GM21360 (cell line): ENCODE data around the gene SLC9A9.

ENCODE experiments used
- ATAC-seq: cut with Tn5 transposase; IDR thresholded peaks from one replicate; pipeline ENCODE4 v1.9.1; 2021; ENCODE audit warnings: mild to moderate bottlenecking, moderate library complexity; ENCODE audit not compliant: unreplicated experiment

The SLC9A9 gene

DNA sequence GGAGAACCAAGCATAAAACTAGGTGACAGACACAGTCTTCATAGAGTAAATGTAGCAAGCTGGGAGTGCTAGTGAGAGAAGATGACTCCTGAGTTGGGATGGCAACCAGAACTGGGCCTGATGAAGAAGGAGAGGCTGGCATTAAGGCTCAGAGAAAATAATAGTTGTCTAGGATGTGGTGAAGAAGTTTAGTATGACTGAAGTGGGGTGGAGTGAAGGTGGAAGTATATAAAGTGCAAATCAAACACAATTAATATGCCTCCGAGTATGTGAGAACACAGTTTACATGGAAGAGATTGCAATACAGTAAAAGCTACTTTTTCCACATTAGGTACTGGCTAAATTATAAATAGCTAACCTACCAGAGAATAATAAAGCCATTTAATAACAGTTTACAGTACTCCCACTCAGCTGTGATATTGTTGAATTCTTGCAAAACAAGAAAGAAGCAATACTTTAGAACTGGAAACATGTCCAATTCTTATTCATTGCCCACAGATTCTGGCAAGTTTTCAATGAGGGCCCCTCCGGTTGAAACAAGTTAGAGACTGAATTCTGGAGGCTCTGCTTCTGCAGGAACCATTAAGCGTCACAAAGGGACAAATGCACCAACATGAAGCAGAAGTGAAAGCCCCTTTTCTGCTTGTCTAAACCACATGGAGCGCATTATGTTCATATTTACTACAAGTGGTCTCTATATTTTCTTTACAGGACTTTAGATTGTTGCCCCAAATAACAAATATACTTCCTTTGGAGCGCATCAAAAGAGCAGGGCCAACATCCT is 243.7 kb downstream of the SLC9A9 start:
- peak; percentile 77 for ATAC-seq

DNA sequence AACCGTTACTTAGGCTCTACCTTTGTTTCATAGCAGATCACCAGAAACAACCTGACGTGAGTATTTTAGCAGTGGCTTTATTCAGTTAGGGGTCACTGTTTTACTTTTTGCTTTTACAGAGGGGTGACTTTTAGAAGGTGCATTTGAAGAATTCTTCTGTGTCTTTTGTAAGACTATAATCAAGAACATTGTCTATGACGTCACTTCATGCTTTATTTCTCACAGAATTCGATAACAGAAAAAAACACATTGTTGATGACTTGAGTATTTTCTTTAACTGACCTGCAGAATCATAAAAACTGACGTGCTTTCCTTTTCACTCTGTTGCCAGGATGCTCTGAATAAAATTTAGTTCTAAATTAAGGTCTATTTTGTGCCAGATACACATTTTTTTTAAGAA is 244.5 kb downstream of the SLC9A9 start:
- ATAC-seq: no peak

DNA sequence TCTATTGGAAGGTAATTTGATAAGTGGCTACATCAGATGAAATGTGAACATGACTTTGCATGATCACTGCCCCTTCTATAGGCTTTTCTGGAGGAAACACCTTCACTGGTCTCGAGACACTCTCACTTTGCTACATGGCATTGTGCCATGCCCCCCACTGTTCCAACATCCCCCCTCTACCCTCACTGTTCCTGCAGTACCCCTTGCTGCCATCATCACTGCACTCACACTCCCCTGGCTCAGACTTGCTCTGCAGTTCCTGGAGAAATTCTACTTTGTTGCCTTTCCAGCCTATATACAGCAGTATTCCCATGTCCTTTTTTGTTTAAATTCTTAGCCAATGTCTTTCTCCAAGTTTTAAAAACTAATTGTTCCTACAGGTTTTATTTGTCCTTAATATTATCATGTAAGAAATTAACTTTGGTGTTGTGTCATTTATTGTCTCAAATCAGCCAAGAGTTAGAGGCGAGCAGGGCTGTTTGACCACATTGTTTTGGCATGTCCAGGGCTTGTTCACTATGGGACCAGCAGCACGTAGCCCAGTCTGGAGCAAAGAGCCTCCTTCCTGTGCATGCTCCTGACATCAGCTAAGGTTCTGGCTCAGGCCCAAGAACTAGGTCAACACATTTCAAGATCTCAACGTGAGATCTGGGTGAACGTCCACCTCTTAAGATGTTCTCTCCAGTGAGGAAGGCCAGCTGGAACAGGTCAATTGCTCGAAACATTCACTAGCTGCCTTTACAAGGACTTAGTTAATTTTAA is 246.4 kb downstream of the SLC9A9 start:
- ATAC-seq: no peak

DNA sequence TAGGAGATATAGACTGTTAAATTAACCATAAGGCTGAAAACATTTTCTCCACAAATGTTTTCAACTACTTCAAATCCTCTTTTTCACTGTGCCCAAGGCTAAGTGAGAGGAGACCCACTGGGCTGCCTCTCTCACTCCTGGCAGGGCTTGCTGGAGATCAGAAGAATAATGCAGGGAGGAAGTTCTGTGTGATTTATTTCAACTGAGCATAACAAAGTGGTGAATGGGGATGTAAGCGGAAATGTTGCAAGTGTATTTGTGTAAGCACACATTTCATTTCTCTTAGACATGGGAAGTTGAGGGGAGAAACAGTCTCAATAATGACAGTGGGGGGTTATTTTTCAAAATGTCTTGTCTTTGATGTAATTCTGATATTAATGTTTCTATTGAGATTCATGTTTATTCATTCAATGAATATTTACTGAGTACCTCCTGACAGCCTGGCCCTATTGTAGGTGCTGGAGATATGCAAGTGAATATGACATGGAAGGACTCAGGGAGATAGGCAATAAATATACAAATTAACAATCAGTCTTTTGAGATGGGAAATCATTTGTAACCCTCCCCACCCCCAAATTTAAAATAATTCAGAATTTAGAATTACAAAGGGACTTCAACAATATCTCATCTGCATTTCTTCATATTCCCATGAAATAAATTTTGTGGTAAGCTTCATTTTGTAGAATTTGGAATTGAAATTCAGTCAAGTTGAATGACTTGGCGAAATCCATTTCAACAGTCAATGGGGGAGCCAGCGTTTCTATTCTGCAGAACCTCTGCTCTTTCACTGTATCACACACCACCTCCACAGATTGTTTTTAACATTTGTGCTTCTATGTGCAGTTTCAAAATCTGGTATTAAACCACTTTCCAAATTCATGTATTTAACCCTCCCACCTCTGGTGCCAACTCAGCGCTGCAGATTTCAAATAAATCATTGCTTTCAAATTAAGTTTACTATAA is 247.2 kb downstream of the SLC9A9 start:
- no peak for ATAC-seq

DNA sequence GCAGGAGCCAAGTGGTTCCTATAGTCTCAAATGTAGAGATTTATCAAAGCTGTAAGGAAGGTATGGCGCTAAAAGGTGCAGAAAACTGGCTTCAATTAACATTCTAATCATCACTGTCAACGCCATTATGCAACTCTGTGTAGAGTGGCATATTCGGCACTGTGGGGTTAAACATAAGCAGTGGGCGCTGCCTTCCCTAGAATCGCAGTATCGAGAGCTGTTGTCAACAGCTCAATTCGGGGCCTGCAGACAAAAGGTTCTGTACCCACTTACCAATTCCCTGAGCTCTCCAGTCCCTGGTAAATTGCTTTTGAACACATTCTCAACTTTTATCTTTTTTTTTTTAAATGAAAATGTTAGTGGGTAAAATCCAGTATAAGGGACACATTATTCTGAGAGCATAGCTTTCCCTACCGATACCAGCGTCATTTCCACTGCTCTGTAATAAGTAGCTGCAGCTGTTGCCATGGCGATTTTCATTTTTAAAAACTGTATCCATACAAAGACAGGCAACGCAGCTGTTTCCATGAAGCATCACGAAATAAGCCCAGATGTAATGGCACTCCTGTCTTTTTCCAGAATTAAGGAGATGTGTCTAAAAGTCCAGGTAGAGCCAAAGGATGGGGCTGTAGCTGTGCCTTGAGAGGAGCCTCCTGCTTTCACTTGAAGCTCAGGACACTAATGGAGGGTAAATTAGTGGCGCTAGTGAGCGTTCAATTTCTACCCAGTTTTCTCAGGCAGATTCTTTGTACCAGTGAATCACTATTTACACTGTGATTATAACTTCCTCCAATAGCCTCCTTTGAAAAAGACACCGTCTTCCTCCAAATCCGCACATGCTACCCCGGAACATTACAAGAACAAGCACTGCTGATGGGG is 250.3 kb downstream of the SLC9A9 start:
- ATAC-seq: no peak

DNA sequence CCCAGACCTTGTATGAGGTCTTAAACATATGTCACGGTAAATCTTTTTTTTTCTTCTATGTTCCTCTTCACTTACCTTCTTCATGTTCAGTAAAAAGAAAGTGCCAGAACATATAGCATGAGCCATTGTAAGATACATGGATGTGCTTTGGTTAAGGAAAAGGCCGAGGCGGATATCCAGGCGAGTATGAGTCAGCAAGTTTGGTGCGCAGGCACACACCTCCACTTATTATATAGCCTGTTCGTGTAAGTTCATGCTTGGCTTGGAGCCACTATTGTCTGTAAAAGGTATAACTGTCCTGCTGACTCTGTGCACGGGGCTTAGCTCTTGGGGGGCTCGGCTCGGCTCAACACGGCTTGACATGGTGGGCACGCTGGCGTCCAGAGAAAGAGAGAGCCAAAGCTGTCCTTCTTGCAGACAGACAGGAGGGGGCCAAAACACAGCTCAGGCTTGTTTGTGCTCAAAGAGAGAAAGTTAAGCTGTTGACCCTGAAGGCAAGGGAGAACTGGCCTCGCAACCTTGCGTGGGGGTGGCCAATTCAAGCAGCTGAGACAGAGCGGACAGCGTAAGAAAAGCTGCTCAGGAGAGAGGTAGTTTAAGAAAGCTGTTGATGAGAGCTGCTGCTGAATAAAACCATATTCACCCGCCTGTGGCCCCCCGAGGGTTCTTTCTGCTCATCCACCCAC is 251.2 kb downstream of the SLC9A9 start:
- ATAC-seq: no peak

DNA sequence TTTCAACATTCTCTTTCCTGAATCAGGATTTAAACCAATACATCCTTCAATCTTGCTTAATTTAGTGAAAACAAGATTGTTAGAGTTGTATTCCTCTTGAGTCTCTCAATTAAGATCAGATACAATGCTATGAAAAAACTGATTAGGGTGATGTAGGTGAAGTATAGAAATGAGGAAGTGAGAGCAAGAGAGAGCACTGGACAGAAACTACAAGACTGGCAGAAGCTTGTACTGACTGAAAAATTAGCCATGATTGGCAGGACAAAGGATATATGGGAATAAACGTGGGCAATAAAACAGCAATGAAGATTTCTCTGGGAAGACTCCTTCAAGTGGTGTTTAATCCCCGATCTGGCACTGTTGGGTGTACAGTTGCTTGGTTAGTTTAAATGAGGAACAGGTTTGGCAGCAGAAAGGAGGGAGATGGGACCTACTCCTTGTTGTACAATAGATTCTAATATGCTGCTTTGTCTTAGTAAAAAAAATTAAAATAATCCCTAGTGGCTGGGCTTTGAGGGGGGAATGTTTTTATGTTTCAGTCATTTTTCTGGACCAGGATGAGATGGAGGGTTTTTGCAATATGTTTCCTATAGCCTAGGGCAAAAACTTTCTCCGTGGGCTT is 252.7 kb downstream of the SLC9A9 start:
- ATAC-seq: peak; percentile 98

DNA sequence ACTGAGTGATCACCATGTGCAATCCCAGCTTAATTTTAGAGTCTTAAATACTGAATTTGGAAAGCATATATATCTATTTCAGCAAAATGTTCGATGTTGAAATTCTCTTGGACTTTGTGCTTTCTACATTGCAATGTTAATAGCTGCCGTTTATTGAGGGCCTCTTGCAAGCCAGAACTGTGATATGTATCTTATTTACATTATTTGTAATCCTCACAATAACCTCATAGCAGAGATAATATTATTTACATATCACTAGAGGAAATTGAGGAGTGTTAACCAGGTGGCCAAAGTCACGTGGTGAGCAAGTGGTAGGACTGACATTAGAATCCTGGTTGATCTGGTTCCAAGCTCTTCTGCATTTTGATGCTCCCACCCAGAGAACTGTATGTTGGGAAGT is 254.1 kb downstream of the SLC9A9 start:
- no peak for ATAC-seq

DNA sequence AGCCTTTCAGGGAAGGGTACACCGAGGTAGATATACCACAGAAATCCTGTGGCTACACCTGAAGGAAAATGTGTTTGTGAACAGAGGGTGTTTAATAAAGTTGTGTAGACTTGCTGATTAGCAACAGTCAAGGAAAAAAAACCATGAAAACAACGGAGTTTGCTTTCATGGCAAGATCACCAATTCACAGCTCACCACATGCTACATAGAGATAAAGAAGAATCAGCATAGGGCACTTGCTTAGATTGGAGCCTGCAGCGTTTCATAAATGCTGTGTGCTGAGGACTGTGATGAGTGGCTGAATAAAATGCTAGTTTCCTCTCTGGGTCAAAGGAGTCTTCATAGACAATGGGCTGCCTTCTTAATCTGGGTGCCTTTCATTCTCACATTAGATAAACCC is 257.6 kb downstream of the SLC9A9 start:
- ATAC-seq: no peak

DNA sequence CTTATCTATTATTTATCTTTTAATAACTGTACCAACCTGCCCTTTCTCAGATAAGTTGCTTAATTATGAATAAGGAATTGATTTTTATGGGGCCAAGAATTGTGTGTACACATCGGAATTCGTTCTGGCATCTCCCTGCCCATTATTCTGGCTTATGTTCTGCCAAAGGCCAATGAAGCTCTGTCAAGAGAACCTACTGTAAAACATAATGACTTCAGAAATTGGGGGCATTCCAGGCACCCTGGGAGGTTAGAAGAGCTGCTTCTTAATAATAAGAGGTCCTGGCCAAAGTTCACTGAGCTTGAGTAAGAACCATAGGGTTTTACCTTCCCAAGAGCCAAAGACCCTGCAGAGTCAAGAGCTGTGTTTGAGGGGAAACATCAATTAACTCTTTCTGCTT is 261.7 kb downstream of the SLC9A9 start:
- ATAC-seq: no peak

DNA sequence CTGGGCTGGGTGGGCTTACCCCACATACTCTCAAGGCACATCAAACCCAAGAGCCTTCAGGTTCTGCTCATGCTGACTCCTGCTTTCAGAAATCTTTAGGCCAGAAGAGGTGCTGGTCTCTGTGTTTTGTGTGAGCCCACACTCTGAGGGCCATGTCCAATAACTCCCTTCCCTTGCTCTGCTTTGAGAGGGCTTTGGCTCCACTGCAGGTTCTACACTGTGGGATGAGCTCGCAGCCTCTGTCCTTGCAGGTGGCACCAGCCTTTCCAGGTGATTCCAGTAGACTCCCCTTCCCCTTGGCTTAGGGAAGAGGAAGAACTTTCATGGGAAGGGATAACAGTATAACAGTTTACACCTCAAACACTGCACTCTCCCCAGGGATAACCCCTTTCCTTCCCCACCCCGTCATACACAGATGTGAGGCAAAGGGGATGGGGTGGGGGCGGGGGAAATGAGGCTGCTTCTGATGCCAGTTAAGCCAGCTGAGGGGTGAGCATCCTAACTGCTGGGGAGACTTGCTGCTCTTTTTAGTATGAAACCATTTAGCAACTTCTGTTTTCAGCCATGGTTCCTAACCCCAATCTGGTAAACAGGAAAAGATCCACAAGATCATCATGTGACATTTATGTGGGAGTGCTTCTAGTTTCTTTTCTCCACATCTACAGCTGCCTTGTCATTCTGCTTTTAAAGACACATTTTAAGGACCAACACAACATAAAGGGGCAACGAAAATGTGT is 262.4 kb downstream of the SLC9A9 start:
- ATAC-seq: no peak

DNA sequence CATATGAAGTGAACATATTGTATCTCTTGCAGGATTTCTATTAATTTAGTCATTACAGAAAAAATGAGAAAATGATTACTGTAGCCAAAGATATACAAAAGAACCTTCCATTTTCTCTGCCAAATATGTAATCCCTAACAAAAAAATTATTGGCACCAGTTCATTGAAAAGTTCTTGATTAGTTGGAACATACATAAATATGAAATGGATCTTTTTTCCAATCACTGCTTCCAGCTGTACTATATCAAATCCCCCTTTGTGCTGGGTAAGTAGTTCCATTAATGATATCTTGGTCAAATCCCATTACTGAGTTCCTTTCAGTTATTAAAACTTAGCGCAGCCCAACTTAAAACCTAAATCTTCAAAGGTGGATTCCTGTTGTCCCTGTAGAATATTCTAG is 263.8 kb downstream of the SLC9A9 start:
- no peak for ATAC-seq

DNA sequence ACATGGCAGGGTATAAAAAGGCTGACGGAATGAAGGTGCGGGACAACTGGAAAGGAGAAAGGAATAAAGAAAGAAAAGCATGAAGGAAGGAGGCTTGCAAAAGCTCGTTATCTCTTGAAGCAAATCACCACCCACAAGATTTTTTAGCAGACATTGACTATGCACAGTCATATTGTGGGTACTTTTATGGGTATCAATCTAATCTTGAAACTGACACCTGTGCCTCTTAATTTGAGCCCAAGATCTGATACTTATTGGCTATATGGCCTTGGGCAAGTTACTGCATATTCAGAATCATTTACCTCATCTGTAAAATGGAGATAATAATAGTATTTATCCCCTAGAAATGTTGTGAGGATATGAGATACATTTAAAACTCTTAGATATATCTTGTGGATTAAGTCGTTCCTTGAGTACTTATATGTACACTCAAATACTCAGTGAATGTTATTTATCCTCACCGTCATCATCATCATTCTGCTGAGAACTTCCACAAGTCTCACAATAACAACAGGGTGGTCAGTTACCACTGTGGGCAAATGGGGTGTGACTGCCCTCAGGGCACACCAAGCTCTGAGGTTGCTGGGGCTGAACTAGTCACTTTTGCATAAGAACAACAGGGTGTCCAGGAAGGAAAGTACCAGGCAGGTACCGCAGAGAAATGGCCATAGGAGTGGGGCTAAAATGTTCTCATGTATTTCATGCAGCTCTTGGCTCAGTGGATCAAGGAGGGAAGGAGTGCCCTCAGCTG is 266.1 kb downstream of the SLC9A9 start:
- ATAC-seq: no peak

DNA sequence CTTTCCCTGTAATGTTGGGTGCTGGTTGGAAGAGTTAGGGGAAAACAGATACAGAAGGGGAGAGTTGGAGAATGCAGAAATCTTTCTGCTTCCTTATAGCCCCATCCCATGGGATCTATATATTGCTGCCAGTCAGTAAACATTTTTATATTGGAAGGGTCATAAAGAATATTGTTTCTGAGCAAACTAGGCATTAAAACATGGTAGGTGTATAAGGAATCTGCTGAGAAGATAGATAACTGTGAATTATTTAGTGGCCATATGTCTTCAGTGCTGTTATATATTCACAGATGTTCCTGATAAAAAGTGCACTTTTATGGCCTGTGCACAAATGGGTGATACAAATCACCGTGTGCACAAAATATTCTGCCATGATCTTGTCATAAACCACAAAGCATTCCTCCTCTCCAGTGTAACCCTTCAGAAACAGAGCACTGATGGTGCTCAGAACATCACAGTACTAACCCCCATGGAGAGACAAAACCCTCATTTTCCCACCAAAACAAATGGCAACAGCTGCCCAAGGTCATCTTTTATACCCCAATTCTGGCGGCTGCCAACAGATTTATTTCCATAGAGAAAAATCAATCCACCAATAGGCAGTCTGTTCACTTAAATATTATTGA is 269.3 kb downstream of the SLC9A9 start:
- no peak for ATAC-seq

DNA sequence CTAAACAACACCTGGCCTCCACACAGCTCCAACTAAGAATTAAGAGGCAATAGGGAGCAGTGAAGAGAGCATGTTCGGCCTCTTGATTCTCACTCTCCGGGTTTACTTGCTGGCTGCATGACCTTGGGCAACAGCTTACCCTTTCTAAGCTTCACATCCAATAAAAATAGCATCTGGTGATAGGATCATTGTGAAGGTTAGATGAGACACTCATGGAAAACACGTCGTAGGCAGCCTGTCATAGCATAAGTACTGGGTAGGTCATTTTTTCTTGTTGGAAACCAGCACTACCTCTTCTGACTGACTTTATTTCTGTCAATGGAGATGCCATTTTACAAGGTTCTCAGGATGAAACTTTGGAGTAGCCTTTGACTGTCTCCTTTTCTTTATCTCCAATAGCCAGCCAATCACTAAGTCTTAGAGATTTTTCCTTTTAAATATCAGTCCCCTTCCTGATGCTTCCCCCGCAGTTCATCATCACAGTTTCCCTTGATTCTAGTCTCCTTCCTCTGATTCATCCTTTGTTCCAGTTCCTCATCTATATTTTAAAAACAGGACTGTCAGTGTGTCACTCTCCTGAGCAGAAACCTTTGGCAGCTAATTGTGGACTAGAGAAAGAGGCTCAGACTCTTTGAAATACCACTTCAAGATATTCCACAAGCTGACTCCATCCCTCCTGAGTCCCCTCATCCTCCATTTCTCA is 271.5 kb downstream of the SLC9A9 start:
- ATAC-seq: no peak

DNA sequence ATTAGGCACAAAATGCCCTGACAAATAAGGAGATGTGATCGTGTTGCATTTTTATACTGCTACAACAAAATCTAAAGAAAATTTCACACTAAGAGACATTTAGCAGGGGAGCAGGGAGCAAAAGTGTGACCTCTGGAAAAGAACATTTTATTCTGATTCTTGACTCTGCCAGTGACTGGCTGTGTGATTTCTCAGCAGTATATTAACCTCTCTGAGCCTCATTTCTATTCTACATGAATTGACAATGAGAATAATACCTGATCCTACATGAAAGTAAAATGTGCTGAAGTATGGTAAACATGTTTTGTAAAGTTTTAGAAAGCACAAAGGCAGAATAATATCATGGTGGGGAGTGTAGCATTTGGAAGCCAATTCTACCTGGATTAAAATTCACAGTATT is 273.3 kb downstream of the SLC9A9 start:
- no peak for ATAC-seq
